GM19438 (cell line): ENCODE measurements around the gene ZNF239.
"Not testable (repeated sequence)": the region's sequence is repeated elsewhere in the genome, so short reads cannot be mapped to it uniquely, and the experiment has no call there.

ENCODE experiments used
- ATAC-seq: cut with Tn5 transposase; IDR thresholded peaks from one replicate; pipeline ENCODE4 v1.9.1; 2021; ENCODE audit warnings: low read depth; ENCODE audit not compliant: unreplicated experiment

The ZNF239 gene

DNA sequence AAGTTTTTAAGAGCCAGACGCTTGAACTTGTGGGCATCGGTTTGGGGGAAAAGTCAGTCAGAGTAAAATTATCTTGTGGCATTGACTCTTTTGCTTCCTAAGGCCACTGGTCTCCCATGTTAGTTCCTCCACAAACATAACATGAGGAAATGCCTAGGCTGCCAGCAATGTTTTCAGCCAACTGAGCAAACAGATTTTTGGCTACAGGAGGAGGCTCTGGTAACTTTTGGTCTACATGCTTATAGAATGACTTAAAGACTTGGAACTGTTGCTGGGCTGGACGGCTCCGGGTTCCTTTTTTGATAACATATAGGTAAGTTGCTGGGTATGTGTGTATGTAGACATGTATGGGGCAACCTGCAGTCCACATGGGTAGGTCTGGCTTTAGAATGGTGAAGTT is 9.6 kb upstream of the ZNF239 start:
- ATAC-seq, result no peak

DNA sequence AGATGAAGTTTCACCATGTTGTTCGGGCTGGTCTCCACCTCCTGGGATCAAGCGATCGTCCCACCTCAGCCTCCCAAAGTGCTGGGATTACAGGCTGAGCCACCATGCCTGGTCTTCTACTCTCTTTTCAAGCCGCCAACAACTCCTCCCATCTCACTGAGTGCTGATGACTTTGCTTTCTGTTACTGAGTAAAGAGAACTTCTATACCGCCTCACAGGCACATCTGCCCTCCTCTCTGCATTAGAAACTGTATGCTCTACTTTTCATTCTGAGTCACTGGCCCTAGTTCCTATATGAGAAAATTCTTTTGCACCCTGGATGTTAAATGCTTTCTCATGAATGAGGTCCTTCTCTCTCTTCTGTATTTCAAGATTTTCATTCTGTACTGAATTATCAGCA is 2.2 kb upstream of the ZNF239 start:
- no peak for ATAC-seq

DNA sequence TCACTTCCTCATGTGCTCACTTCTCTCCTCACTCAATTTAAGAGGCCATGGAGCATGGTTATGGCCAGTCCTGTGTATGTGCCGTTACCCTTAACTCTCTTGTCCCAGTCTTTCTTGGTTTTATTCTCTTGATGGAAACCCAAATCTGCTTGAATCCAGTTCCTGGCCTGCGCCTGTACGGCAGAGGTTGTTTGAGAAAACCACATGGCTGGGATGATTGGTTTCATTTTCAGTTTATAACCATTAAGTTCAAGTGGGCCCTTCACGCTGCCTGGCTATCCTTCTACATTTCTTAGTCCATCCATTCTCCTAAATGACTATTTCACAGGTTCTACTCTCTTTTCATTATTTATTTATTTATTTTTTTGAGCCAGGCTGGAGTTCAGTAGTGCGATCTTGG is 1.6 kb upstream of the ZNF239 start:
- ATAC-seq, result no peak

DNA sequence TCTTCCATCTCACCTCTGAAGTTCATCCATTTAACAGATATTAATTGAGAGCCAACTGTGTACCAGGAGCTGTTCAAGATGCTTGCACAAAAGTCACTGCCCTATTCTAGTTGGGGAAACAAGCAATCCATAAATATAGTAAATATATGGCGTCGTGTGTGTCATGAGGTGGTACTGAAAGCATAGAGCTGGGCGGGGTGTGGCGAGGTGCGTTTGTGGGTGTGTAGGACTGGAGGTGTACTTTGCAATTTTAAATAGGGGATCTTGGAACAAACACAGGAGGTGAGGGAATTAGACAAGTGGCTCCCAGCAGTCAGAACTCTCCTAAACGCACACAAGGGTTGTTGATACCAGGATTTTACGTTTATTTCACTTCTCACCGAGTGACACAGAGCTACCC is 490 bp upstream of the ZNF239 start:
- no peak for ATAC-seq

DNA sequence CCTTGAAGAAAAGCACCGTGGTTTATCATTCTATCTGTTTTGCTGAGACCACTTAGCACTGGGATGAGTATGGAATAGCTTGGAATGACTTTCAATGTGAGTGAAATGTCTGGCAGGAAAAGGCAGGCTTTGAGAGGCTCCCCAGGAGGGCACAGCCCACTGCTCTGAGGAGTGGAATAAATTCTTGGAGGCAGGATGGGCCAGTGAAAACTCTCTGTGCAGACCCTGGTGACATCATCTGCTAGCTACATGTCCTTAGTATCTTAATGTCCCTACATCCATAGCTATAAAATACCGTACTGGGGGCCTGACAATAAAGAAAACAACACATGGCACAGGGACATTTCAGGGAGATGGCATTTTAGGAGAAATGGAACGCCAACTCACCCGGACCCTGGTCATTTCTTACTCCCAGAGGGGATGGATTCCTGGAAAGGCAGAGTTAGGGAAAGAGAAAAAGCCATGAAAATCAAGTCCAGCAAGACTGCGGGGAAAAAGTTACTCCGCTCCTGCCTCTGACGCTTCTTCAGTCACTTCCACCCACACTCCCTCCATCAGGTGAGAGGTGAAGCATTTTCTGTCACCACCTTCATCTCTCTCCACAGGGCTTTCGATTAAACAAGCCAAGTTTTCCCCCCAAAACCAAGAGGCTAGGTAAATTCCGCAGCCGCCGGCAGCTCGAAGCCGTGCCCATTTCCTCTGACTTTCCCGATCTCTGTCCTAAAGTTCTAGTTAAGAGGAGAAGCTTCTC is 991 bp downstream of the ZNF239 start:
- ATAC-seq, result no peak

GRCh38 chr10:43570971-43571370 is 3.4 kb downstream of the ZNF239 start:
- ATAC-seq, result no peak

DNA sequence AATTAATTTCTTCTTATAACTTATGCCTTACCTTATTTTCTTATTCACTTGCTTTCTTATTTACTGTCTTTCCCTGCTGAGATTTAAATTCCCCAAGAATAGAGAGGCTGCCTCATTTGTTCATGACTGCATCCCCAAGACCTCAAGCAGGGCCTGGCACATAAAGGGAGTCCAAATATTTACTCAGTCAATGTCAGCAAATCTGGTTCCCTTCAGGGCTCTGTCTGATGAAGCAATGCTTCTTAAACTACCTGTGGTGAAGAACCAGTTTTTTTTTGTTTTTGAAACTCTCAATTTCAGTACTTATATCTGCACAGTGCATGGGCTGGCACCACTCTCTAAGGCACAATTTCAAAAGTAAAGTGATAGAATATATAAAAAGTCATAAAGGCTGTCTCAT is 4.7 kb downstream of the ZNF239 start:
- no peak for ATAC-seq

DNA sequence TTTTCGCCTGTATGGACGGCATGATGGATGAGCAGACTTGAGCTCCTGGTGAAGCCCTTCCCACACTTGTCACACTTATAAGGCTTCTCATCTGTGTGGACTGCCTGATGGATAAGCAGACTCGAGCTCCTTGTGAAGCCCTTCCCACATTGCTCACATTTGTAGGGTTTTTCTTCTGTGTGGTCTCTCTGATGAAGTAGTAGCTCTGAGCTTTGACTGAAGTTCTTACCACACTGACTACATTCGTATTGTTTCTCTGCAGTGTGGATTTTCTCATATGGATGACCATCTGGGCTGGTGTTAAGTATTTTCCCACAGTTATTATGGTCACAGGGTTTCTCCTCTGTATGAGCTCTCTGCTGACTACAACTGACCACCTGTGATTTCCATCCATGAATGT is 17.2 kb downstream of the ZNF239 start:
- no peak for ATAC-seq

GRCh38 chr10:43543746-43544145 is 30.7 kb downstream of the ZNF239 start:
- not testable (repeated sequence) for ATAC-seq

DNA sequence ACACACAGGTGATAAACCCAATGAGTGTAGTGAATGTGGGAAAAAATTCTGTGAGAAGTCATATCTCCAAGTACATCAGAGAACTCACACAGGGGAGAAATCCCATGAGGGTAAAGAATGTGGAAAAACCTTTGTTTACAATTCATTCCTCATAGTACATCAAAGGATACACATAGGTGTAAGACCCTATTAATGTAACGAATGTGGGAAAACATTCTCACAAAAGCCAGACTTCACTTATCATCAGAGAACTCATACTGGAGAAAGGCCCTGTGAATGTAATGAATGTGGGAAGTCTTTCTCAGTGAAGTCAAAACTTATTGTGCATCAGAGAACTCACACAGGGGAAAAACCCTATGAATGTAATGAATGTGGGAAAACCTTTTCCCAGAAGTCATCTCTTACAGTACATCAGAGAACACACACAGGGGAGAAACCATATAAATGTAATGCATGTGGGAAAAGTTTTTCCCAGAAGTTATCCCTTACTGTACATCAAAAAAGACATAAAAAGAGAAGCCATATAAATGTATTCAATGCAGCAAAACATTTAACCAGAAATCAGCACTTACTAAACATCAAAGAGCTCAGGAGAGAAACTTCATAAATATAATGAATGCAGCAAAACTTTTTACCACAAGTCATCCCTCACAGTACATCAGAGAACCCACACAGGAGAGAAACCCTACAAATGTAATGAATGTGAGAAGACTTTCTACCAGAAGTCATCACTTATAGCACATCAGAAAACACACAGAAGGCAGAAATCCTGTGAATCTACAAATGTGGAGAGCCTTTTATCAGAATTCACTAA is 49.8 kb downstream of the ZNF239 start:
- ATAC-seq, result no peak
